Esophagus squamous epithelium (tissue), 5 donors: ENCODE measurements around the gene EFCAB8. TPM values are rescaled to one million over a fixed set of nuclear protein-coding genes. Genes with fewer than 3 reads are reported as not detected.

Experiments
- DNase-seq: peaks from one replicate; lab custom pipeline; 2025; lab: John Stamatoyannopoulos, UW
- H3K27ac ChIP-seq, 4 donors: fragments of 200-600 bp; sonication (generic); one replicate each; pipeline ENCODE4 v1.5.1; 2016 to 2019; ENCODE audit warnings: mild to moderate bottlenecking in 1 of 4
- H3K27me3 ChIP-seq, 4 donors: fragments of 200-600 bp; sonication (generic); 1 replicate in 3 of 4; 2 replicates in 1 of 4; pipeline versions ENCODE4 v1.5.1 to v1.6.0; 2017 to 2021; ENCODE audit warnings: antibody characterized with exemption in 1 of 4
- H3K36me3 ChIP-seq, 3 donors: fragments of 200-600 bp; sonication (generic); one replicate each; pipeline ENCODE4 v1.5.1; 2016 to 2019
- H3K4me1 ChIP-seq, 3 donors: fragments of 200-600 bp; sonication (generic); one replicate each; pipeline ENCODE4 v1.5.1; 2017 to 2019
- H3K4me3 ChIP-seq, 4 donors: fragments of 200-600 bp; sonication (generic); 1 replicate in 3 of 4; 2 replicates in 1 of 4; pipeline ENCODE4 v1.5.1; 2016 to 2019; ENCODE audit warnings: mild to moderate bottlenecking in 2 of 4, moderate library complexity in 1 of 4
- H3K9me3 ChIP-seq, 3 donors: fragments of 200-600 bp; sonication (generic); one replicate each; pipeline ENCODE4 v1.5.1; 2016 to 2019
- POLR2A ChIP-seq, 4 donors: fragments of 450-650 bp; IDR thresholded peaks; one replicate each; pipeline ENCODE4 v1.6.1; 2017; ENCODE audit warnings: antibody characterized with exemption in 4 of 4, mild to moderate bottlenecking in 4 of 4, moderate library complexity in 3 of 4
- WGBS, 2 donors: methylation state at CpG; one replicate each; pipeline ENCODE4 v1.1.5; 2018; 5-methylcytosine and 5-hydroxymethylcytosine counted together
- intact Hi-C: fragments of 100-400 bp; cut with DNase I; formaldehyde crosslinking; loops from one replicate; pipeline ENCODE4 v1.15.0; 2022
- total RNA-seq, 4 donors: library from RNA; depleted of rRNA; stranded (reverse); fragments of >200 nt; gene quantifications; one replicate each; pipeline ENCODE4 v1.1.0, GENCODE V29; 2016
- TF ChIP-seq, protein P1 (sequence below), 6 experiments: fragments of 450-650 bp in 4 of 6; fragments of 200-600 bp in 2 of 6; sonication (generic) in 2 of 6; IDR thresholded peaks; one replicate each; pipeline ENCODE4 v1.5.1; 2016 to 2019; ENCODE audit warnings: antibody characterized with exemption in 6 of 6, mild to moderate bottlenecking in 4 of 6, moderate library complexity in 4 of 6
- donor health status: DM: yes; HTN: yes; CAD: no.

The EFCAB8 gene
- total RNA-seq, 4 donors from 2014 or later = 0.38 TPM; not detected in 3

DNA sequence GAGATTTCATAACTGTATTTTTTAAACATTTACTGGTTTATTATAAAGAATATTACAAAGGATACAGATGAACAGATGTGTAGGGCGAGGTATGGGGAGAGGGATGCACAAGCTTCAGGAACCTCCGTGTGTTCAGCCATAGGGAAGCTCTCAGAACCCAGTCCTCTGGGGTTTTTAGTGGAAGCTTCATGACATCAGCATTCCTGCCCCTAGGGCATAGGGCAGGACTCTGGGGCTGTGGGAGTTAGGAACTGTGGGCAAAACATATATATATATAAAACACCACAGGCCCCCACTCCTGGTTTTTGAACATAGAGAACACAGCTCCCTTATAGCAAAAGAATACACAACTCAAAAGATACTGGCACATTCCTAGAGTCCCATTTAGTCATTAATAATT is 21.9 kb downstream of the EFCAB8 start:
- Histone ChIP-seq H3K27ac (no peak overlapping the region), H3K4me1 (no peaks in the 10 kb centered on the region), H3K4me3 (no peak overlapping the region), H3K9me3 (no peaks in the 10 kb centered on the region), H3K36me3 (no peaks in the 10 kb centered on the region), H3K27me3 (no peaks in the 10 kb centered on the region)
- DNase-seq = no peak
- TF ChIP-seq POLR2A (IDR thresholded peaks at IDR 0.05) = no peak
- TF ChIP-seq, protein P1, sequence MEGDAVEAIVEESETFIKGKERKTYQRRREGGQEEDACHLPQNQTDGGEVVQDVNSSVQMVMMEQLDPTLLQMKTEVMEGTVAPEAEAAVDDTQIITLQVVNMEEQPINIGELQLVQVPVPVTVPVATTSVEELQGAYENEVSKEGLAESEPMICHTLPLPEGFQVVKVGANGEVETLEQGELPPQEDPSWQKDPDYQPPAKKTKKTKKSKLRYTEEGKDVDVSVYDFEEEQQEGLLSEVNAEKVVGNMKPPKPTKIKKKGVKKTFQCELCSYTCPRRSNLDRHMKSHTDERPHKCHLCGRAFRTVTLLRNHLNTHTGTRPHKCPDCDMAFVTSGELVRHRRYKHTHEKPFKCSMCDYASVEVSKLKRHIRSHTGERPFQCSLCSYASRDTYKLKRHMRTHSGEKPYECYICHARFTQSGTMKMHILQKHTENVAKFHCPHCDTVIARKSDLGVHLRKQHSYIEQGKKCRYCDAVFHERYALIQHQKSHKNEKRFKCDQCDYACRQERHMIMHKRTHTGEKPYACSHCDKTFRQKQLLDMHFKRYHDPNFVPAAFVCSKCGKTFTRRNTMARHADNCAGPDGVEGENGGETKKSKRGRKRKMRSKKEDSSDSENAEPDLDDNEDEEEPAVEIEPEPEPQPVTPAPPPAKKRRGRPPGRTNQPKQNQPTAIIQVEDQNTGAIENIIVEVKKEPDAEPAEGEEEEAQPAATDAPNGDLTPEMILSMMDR (IDR thresholded peaks at IDR 0.05) = no peak
- intact Hi-C loops = loop anchor here (10.0 kb wide), 1 partner anchor 86 kb away; no protein-coding TSS in a partner anchor
- WGBS, 2 donors = 59 to 68% methylated on average over 2 of the region's 2 CpGs

DNA sequence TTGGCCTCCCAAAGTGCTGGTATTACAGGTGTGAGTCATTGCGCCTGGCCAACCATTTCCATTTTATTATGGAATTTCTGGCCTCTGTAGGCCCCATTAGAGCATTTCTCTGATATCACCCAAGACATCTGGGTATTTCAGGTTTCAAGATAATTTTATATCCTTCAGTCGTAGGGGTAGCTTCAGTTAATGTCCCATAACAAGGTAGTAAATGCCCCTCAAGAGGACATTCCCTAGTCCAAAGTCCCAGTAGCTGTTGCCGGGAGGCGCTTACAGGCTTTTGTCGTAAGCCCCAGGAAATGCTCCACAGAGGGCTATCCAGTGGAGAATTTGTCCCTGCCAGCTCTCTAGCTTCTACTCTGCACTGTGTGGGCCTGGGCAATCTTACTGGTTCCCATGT is 24.4 kb downstream of the EFCAB8 start:
- WGBS, 2 donors = 77 to 85% methylated on average over 5 of the region's 5 CpGs
- Histone ChIP-seq H3K4me3 (no peak overlapping the region), H3K27me3 (no peaks in the 10 kb centered on the region), H3K9me3 (no peaks in the 10 kb centered on the region), H3K4me1 (no peaks in the 10 kb centered on the region), H3K27ac (no peak overlapping the region), H3K36me3 (no peaks in the 10 kb centered on the region)
- TF ChIP-seq, protein P1 (IDR thresholded peaks at IDR 0.05) = no peak
- TF ChIP-seq POLR2A (IDR thresholded peaks at IDR 0.05) = no peak
- no peak for DNase-seq
- intact Hi-C loops = loop anchor here (10.0 kb wide), 1 partner anchor 88 kb away; no protein-coding TSS in a partner anchor

DNA sequence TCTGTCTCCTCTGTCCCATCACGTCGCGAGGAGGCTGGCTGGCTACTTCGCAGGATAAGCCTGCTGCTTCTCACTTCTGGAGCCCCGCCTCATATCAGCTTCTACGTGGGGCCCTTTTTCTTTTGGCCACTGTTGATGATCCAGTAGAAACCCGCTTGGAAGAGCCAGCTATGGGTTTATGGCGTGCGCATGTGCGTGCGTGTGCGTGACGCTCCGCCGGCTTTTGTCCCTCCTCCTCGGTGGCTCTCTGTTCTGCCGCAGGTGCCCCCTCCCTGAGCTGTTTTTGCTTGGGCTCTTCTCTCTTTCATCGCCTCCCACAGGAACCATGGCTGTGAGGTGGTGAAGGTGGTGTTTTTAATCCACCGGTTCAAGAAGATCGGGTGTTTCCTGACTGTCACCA is 26.5 kb downstream of the EFCAB8 start:
- no peak for DNase-seq
- H3K4me1 ChIP-seq = no peaks in the 10 kb centered on the region
- TF ChIP-seq POLR2A (IDR thresholded peaks at IDR 0.05) = no peak
- TF ChIP-seq, protein P1 (IDR thresholded peaks at IDR 0.05) = no peak
- H3K9me3 ChIP-seq = no peaks in the 10 kb centered on the region
- H3K27ac ChIP-seq = no peak overlapping the region
- 91 to 94% methylated on average over 9 to 18 of the region's 20 CpGs for WGBS, 2 donors
- no peaks in the 10 kb centered on the region for H3K27me3 ChIP-seq
- H3K4me3 ChIP-seq = no peak overlapping the region
- intact Hi-C loops = loop anchor here (10.0 kb wide), 1 partner anchor 90 kb away; no protein-coding TSS in a partner anchor
- H3K36me3 ChIP-seq = no peaks in the 10 kb centered on the region

DNA sequence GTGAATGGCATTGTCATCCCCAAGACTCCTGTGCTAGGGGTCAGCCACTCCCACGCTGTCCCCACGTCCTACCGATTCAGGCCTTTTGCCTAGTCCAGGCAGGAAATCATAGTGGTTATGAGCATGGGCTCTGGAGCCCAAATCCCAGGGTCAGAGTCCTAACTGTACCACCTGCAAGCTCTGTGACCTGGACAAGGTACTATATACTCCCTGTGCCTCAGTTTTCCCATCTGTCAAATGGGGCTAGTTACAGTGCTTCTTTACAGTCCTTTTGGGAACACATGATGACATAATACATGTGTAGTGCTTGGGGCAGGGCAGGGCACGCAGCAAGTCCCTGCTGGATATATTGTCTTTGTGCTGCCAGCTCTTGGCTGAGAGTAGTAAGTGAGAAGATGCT is 27.2 kb downstream of the EFCAB8 start:
- 60 to 85% methylated on average over 1 to 4 of the region's 4 CpGs for WGBS, 2 donors
- no peak overlapping the region for H3K4me3 ChIP-seq

DNA sequence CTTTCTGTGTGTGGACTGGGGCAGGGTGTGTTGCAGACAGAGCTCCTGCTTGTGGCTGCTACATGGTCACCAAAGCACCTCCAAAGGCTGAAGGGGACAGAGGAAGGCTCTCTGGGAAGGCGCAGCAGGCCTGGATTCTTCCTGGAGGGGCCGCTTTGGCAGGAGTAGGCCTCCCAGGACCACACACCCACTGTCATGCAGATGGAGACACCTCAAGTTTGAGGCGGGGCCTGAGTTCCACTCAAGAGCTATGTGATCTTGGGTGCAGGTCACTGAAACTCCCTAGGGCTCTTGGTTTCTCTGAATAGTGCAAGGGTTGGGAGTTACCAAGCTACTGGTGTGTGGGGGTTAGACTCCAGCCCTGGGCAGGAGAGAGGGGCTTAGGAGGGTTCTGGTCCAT is 27.9 kb downstream of the EFCAB8 start:
- Histone ChIP-seq H3K4me1 (no peaks in the 10 kb centered on the region), H3K36me3 (no peaks in the 10 kb centered on the region), H3K9me3 (no peaks in the 10 kb centered on the region), H3K27ac (no peak overlapping the region), H3K27me3 (no peaks in the 10 kb centered on the region), H3K4me3 (no peak overlapping the region)
- WGBS, 2 donors = 79 to 83% methylated on average over 1 to 3 of the region's 3 CpGs
- intact Hi-C loops = loop anchor here (10.0 kb wide), 1 partner anchor 92 kb away; no protein-coding TSS in a partner anchor
- DNase-seq = no peak
- TF ChIP-seq POLR2A (IDR thresholded peaks at IDR 0.05) = no peak
- TF ChIP-seq, protein P1 (IDR thresholded peaks at IDR 0.05) = no peak

More for the DNA sequence above, 27.2 kb downstream of the EFCAB8 start:
- no peak overlapping the region for H3K27ac ChIP-seq
- no peaks in the 10 kb centered on the region for H3K4me1 ChIP-seq
- DNase-seq = no peak
- H3K27me3 ChIP-seq = no peaks in the 10 kb centered on the region
- H3K36me3 ChIP-seq = no peaks in the 10 kb centered on the region
- H3K9me3 ChIP-seq = no peaks in the 10 kb centered on the region
- TF ChIP-seq, protein P1 (IDR thresholded peaks at IDR 0.05) = no peak
- no peak for TF ChIP-seq POLR2A (IDR thresholded peaks at IDR 0.05)
- intact Hi-C loops = loop anchor here (10.0 kb wide), 1 partner anchor 91 kb away; no protein-coding TSS in a partner anchor
